Kidney capillary endothelial cell (primary cell): ENCODE results near the gene SLC7A11.

Experiments used
- DNase-seq: peaks from one replicate; pipeline ENCODE4 v3.0.0-alpha.2; 2018; ENCODE audit warnings: low spot score

SLC7A11 gene

DNA sequence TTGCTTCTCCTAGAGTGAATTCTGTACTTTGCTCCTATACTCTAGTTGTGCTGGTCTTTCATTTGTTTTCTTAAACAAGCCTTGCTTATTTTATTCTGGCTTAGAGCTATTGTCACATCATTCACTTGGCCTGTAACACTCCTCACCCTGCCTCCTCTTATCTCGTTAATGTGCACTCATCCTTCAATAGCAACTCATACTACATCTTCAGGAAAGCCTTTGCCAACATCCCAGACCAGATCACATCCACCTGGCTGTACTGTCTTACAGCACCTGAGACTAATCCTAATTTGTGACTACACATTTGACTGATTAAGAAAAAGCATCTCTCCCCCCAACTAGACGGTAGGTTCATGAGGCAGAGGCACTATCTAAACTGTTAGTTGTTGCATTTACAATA is 80.8 kb downstream of the SLC7A11 start:
- DNase-seq: no peak

DNA sequence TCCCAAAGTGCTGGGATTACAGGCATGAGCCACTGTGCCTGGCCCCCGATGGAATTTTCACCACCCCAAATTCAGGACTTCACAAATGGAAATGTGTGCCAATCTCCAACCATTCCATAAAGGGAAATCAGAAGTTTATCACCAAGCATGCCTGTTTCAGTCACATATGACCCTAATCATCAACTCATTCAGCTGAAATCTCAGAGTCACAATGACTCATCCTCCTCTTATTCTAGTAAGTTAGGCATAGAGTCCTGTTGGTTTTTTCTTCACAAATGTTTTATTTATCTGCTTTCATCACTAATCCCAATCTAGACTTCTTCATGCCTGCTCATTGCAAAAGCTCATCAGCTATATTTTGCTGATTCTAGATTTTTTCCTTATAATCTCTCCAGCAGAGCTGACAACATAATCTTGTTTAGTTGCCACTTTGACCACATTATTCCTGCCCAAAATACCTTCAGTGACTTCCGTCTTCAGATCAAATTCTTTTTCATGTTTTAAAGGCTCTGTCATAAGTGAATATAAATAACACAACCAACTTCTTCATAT is 83.3 kb downstream of the SLC7A11 start:
- peak; percentile 26 for DNase-seq

DNA sequence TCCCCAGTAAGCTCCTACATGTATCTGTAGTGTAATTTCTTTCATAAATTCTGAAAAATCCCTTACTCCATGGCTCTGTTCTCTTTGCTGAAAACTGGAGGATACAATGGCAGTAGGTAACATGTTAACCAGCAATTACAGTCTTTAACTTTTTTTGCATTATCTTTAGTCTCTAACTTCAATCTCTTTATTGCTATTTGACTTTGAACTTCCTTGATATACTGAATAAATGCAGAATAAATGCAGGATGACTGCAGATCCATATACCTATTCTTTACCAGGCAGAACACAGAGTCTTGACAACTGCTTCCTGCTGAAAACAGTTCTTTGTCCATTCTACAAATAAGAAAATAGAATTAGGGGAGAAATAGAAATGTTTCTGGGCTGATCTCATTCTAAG is 101.3 kb downstream of the SLC7A11 start:
- no peak for DNase-seq

DNA sequence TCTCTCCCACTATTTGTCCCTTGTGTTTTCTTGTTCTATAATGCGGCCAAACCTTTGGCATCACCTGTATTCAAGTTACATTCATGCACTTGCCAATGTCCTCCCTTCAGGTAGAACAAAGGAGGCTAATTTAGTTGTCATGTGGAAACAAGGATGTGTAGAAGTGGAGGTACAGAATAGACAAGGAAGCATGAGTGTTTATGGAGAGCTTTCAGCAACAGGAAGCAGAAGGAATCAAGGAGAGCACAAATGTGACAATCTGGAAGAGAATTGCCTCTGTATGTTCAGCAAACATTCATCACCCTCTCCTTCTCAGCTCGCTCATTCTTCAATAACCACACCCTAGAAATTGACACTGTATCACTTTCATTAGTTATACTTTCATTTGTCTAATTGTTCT is 103.4 kb downstream of the SLC7A11 start:
- DNase-seq: no peak

DNA sequence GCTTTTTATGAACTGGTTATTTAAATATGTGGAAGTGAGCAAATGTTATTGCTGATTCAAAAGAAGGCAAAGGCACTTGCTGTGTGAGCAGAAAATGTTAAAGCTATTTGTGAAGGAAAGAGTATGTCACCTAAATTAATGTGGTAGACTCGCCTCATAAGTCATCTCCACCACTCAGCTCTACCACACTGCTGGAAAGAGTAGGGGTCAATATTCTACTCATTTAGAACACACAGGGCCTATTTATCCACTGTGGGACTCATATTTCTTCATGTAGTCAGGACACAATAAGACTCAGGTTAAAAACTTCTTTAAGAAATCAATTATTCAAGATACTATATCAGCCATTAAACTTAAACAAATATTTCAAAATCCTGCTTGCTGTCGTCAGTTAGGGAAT is 106.5 kb downstream of the SLC7A11 start:
- DNase-seq: no peak

DNA sequence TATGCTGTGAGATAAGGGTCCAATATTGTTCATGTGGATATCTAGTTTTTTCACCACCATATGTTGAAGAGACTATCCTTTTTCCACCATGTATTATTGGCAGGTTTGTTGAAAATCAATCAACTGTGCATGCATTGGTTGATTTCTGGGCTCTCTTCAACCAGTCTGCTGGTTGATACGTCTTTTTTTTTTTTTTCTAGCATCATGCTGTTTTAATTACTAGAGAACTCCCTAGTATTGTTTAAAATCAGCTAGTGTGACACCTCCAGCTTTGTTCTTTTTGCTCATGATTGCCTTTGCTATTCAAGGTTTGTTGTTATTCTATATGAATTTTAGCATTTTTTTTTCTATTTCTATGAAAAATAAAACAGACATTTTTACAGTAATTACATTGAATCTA is 123.9 kb downstream of the SLC7A11 start:
- no peak for DNase-seq

DNA sequence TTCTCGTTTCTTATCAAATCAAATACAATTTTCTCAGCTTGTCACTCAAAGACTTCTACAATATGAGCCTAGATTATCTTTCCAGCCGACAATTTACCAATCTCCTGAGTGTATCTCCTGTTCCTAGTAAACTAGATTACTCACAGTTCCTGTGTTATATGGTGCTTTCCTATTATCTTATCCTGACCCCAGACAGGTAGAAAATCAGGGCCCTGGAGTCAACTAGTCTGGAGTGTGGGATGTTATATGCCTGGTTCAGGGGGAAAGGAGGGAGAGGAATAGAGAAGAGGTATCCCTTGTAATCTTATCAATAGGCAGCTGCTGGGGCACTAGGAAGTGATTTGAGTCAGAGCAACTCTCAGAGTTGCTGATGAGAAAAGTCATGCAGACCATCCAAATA is 127.1 kb downstream of the SLC7A11 start:
- no peak for DNase-seq

DNA sequence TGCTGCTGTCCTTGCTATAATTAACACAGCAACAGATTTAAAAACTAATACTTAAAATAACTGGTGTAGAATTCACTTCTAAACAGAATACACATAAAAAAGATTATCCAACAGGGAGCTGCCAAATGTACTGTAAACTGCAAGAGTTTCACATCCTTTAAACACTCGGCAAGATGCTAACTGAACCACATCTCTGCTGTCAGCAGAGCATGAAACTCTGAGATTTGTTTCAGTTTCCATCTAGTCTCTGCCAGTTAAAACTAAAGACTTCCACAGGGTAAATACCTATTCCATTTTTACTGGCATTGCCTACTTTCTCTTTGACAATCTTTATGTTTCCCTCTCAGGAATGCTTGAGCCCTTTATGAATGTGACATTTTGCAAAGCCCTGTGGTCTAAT is 127.7 kb downstream of the SLC7A11 start:
- DNase-seq: no peak
